Measurements from ENCODE around the gene C11orf21.

DNA sequence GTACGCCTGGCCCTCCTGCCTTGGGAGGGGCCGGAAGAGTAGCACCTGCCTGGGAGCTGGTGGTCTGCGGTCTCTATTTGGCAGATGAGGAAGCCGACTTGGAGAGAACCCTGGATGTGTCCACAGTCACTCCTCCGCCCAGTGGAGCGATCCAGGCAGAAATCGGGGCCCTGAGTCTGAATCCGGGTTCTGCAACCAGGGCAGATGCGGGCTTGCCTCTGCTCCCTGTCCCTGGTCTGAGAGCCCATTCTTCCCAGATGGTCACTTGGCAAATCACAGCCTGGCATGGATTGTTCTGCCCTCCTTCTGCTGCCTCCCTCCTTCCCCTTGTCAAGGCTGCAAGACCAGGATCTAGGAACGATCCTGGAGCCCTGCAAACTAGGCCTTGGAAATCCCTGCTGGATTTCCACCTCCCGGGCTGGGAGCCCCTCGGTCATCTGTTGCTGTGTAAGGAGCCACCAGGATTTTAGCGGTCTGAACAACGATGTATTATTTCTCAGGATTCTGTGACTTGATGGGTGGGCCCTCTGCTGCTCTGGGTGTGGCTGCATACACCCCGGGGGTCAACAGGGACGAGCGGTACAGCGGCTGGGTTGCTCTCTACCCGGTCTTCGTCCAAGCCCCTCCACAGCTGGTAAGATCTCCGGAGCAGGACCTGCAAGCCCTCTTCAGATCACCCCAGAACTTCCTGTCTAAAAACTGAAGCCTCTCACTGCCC lies 29.3 kb downstream of the C11orf21 start:
- TF ChIP-seq CTCF (IDR thresholded peaks at IDR 0.05) (no peak), POLR2A (IDR thresholded peaks at IDR 0.05) (no peak)

Measured in upper lobe of left lung (tissue), 4 donors.